GM20000 (cell line): ENCODE measurements around the gene HNRNPA2B1.

Source experiments
- DNase-seq: peaks from one replicate; pipeline ENCODE4 v3.0.0; 2012; ENCODE audit warnings: low spot score
- TF ChIP-seq, protein P1 (sequence below): IDR thresholded peaks from 2 replicates; pipeline ENCODE4 v1.5.1; 2012; ENCODE audit warnings: mild to moderate bottlenecking, control low read depth; ENCODE audit errors: extremely low read depth, missing control alignments

Gene HNRNPA2B1

GRCh38 chr7:26200444-26201246, at the start of gene HNRNPA2B1:
HNRNPA2B1 (minus strand) TSS chr7:26200746; CDS start chr7:26200577, 169 bp downstream.
- TF ChIP-seq, protein P1, sequence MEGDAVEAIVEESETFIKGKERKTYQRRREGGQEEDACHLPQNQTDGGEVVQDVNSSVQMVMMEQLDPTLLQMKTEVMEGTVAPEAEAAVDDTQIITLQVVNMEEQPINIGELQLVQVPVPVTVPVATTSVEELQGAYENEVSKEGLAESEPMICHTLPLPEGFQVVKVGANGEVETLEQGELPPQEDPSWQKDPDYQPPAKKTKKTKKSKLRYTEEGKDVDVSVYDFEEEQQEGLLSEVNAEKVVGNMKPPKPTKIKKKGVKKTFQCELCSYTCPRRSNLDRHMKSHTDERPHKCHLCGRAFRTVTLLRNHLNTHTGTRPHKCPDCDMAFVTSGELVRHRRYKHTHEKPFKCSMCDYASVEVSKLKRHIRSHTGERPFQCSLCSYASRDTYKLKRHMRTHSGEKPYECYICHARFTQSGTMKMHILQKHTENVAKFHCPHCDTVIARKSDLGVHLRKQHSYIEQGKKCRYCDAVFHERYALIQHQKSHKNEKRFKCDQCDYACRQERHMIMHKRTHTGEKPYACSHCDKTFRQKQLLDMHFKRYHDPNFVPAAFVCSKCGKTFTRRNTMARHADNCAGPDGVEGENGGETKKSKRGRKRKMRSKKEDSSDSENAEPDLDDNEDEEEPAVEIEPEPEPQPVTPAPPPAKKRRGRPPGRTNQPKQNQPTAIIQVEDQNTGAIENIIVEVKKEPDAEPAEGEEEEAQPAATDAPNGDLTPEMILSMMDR: no peak
- DNase-seq: peak; percentile 84

- no peak for DNase-seq
- TF ChIP-seq, protein P1: no peak
These were observed 49.7 kb upstream of the HNRNPA2B1 start for GRCh38 chr7:26250239-26250638.

- TF ChIP-seq, protein P1: no peak
- DNase-seq: no peak
These were observed 44.6 kb upstream of the HNRNPA2B1 start for GRCh38 chr7:26245150-26245549.

- DNase-seq: no peak
- TF ChIP-seq, protein P1: no peak
These were observed 37.5 kb upstream of the HNRNPA2B1 start for GRCh38 chr7:26238032-26238431.

- no peak for DNase-seq
- TF ChIP-seq, protein P1: no peak
These were observed 36.7 kb upstream of the HNRNPA2B1 start for GRCh38 chr7:26237035-26237807.

DNA sequence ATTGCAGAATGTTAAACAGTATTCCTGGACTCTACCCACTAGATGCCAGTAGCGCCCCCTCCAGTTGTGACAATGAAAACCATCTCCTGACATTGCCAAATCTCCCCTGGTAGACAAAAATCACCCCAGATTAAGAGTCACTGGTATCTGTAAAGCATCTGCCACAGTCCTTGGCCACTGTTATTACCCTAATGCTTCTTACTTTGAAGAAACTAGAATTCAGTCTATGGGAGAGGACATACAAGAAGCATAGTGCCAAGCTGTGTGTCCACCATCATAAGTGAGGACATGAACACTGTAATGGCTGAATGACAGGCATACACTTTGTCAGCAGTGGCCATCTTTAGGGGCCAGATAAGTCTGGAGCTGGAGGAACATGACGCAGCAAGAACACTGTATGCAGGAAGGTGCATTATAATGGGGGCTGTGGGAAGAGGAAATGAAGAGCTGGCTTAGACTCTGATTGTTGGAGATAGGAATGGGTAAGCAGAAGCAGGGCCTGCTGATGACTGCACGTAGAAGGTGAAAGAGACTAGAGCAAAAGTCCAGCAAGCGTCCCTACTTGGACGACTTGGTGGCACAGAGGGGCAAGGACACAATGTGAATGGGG, 33.5 kb upstream of the HNRNPA2B1 start:
- TF ChIP-seq, protein P1: no peak
- DNase-seq: no peak

DNA sequence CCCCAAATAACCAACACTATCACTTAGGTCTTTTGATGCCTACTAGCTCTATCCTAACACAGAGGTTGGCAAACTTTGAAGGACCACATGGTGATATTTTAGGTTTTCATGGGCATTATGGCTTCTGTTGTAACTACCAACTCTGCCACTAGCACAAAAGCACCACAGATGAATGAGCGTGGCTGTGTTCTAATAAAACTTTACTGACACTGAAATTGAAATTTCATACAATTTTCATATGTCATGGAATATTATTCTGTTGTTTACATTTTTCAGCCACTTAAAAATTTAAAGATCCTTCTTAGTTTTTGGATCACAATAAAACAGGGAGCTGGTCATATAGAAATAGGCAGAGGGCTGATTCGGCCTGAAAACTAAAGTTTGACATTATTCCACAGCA, 27.4 kb upstream of the HNRNPA2B1 start:
- no peak for DNase-seq
- TF ChIP-seq, protein P1: no peak
